EL (cell line): Measurements from ENCODE around the gene POLD1.
A peak's percentile ranks its signal among the peaks of the same experiment; 100 is the strongest.
"Not testable (repeated sequence)": the region's sequence is repeated elsewhere in the genome, so short reads cannot be mapped to it uniquely, and the experiment has no call there.

Experiments
- DNase-seq: peaks from one replicate; pipeline ENCODE4 v3.0.0-alpha.2; 2016

The POLD1 gene

DNA sequence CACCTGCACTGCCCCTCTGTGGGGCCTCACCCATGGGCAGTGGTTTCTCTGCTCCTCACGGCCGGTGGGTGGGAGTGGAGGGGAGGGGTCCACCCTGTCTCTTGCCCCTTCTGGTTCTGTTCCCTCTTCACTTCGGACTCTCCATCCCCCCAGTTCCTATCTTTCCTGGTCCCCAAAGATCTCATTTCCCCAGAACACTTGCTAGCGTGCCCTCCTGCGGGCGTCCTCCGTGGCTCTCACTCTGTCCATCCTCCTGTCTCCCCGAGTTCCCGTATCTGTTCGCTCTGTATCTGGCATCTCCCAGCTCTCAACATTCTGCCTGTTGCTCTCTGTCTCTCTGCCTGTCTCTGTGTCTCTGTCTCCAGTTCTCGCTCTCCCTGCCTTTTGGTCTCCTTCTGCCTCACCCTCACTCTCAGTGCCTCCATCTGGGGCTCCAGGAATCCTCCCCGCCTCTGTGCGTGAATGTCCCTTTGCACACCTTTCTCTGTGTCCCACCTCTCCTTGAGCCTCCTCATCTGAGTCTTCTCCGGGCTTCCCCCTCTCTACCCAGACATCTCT is 35.0 kb downstream of the POLD1 start:
- DNase-seq = no peak

DNA sequence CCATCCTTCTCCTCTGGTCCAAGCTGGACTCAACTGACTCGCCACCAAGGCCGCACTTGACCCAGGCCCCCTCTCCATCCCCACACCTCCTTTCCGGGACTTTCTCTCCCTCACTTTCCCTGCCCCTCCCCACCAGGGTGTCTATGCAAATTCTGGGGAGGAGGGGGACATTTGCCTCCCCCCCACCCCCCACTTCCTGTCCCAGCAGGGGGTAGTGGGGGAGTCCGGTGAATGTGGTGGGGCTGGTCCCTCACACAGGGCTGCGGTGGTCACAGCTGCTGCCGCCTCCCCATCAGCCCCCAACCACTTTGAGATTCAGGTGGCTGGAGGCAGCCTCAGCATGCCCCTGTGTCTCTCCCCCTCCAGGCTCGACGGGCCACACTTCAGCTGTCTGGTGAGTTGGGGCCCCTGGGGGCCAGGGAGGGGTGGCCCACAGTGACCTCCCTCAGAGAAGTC is 35.5 kb downstream of the POLD1 start:
- DNase-seq = no peak

GRCh38 chr19:50420127-50420526 is 36.0 kb downstream of the POLD1 start:
- DNase-seq = no peak

DNA sequence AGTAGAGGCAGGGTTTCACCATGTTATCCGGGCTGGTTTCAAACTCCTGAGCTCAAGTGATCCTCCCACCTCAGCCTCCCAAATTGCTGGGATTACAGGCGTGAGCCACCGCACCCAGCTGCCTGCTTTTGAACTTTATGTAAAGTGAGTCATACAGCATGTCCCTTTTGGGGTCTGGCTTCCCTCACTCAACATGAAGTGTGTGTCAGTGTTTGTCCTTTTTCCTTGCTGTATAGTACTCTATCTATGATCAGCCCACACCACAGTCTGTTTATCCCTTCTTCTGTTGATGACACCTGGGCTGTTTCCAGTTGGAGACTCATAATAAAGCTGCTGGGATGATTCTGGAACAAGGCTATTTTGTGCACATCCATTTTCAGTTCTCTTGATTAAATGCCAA is 36.7 kb downstream of the POLD1 start:
- no peak for DNase-seq

GRCh38 chr19:50422397-50423278 is 38.5 kb downstream of the POLD1 start:
- DNase-seq = no peak

DNA sequence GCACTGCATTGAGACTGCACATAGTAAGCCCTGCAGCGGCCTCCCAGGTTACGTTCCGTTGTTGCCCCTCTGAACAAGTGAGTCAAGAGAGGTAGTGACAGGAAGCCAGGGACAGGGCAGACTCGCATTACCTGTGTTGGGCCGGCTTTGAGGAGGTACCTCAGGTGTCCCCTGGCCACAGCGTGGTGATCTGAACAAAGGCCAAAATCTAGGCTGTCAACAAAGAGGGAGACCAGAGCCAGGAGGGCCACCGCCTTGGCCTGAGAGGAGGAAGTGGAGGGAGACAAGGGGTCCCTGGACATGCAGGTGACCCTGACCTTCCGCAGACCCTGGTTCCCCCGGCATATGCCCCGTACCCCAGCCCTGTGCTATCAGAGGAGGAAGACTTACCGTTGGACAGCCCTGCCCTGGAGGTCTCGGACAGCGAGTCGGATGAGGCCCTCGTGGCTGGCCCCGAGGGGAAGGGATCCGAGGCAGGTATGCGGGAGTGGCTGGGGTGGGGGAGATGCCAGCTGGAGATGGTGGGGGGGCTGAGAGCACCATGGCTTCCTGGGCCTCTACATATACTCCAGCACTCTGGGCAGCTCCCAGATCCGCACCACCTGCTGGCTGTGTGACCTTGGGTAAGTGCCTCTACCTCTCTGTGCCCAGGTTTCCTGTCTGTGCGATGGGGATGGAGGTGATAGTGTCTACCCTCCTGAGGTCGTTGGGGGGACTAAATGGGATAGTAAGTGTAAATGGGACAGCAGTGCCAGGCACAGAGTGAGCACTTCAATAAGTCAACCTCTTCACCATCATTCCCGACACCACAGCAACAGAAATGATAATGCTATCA is 39.3 kb downstream of the POLD1 start:
- no peak for DNase-seq

DNA sequence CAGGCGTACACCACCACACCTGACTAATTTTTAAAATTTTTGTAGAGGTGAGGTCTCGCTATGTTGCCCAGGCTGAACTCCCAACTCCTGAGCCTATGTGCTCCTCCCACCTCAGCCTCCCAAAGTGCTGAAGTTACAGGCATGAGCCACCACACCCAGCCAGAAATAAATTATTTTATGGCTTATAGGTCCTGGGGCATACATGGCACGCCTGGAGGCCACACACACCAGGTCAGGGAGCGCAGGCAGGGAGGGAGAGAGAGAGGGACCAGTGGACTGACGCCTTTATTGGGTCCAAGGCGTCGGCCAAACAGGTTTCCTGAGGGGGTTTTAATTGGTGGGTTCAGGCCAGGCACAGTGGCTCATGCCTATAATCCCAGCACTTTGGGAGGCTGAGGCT is 41.4 kb downstream of the POLD1 start:
- DNase-seq = no peak

DNA sequence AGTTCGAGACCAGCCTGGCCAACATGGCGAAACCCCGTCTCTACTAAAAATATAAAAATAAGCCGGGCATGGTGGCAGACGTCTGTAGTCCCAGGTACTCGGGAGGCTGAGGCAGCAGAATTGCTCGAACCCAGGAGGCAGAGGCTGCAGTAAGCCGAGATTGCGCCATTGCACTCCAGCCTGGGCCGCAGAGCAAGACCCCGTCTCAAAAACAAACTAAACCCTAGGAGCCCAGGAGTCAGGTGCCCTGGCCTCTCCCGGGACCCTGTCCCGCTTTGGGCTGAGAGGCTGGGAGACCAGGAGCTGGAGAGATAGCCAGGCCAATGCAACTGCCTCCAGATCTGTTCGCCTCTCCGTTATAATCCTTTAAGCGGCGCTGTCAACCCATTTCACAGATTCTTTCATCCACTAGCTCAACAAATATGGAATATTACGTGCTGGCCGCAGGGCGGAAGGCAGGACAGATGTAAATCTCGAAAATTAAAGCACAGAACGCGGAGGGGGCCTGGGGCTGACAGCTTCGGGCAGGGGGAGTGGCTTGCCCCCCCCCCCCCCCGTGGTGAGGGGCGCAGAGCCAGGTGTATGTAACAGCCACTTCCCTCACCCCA is 43.3 kb downstream of the POLD1 start:
- no peak for DNase-seq

GRCh38 chr19:50427997-50428425 is 43.9 kb downstream of the POLD1 start:
- peak; percentile 55 for DNase-seq

GRCh38 chr19:50428772-50429463 is 44.8 kb downstream of the POLD1 start:
- no peak for DNase-seq

GRCh38 chr19:50430888-50431342 is 46.8 kb downstream of the POLD1 start:
- DNase-seq = no peak

DNA sequence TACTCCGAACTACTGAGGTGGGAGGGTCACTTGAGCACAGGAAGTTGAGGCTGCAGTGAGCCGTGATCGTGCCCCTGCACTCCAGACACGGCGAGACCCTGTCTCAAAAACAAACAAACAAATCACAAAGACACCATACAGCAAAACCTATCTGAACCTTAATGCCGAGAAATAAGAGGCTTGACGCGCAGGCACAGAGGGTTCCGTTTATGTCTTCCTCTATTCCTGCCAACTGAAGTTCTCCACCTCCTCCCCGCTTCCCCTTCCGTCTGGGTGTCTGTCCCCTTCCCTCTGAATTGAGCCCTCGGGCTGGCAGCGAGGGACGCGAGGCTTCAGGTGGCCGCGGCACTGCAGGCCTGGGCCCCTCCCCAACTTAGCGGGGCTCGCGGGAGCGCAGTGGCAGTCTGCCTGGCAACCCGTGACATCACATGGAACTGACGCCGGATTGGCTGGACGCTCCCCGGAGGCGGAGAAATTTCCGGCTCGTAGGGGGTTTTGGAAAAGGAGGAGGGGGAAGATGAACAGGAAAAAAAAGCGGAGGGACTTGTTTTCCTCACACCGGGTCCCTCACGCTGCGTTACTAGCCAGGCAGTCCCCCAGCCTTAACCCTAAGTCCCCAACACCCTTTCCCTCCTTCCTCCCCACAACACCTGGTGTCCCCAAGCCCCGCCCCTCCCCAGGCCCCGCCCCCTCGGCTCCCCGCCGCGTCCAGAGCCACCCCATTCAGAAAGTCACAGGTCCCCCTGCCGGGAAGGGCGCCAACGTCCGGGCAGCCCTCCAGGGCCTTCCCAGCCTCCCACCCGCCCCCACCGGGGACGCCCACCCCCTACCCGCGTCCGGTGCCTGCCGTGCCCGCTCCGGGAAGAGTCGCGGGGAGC is 47.4 kb downstream of the POLD1 start:
- peak; percentile 64 for DNase-seq

DNA sequence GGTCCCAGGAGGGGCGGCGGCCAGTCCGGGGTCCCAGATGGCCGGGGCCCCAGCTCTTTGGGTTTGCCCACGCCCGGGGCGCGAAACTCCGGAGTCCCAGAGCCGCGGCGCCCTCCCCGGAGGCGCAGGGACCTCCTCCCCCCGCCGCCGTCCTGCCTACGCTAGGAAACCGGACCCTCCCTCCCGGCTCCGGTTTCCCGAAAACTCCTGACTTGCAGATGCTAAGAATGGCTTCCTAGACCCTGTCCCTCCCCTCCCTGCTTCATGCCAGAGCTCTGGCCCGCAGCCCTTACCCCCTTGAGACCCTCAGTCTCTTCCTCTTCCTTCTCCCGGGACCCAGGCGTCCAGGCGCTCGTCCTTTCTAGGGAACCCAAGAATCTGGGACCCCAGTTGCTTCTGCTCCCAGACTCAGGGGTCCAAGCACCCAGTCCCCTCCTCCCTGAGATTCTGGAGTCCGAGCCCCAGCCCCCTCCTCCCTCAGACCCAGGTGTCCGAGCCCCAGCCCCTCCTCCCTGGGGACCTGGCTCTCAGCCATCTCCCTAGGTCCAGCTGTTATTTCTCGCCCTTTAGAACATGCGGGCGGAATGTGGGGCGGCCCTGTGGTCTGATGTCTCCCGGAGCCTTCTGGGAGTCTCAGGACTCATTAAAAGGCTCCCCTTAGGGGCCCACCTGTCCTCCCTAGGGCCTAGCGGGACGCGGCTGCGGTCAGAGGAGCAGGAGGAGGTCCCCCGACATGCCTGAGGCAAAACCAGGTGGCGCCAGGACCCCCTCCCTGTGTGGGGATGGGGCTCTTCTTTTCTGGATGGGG is 48.3 kb downstream of the POLD1 start, which contains the start of gene MYBPC2:
TSS of gene MYBPC2 (plus strand) at position 672 of the 808 bp plus-strand sequence. CDS start at position 734, 62 bp downstream.
- no peak for DNase-seq

- no peak for DNase-seq
These were observed 49.3 kb downstream of the POLD1 start for GRCh38 chr19:50433201-50434180.

DNA sequence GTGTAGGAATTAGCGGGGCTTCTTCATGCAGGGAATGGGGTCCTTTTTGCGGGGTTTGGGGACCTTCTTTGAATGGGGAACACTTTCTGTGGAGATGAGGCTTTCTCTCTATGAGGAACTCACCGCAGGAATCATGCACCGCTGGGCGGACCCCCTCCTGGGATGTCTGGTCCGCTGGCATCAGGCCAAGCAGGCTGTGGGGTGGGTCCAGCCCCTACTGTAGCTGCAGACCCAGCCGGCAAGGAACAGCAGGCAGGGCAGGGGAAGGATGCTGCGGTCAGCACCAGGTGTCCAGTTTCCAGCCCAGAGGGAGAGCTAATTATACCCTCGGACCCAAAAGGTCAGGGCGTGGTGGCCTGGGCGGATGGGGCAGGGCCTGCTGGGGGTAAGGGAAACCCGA is 50.4 kb downstream of the POLD1 start:
- no peak for DNase-seq

DNA sequence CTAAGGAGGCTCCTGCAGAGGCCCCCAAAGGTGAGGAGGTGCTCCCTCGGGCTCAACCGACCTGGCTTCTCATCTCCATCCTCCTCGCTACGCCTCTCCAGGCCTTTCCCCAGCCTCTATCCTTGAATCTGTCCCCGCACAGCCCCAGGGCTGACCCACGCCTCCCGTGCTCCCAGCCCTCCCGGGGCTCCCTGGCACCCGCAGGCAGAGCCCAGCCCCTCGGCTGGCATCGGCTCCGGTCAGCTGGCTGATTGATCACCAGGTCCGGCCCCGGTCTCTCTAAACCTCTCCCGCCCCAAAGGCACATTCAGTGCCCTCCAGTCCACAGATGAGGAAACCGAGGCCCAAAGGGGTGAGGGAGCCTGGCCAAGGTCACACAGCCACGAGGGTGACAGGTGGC is 51.1 kb downstream of the POLD1 start:
- no peak for DNase-seq

GRCh38 chr19:50435627-50436026 is 51.5 kb downstream of the POLD1 start:
- DNase-seq = no peak

- no peak for DNase-seq
These were observed 53.8 kb downstream of the POLD1 start for GRCh38 chr19:50437862-50438449.

- not testable (repeated sequence) for DNase-seq
These were observed 55.0 kb downstream of the POLD1 start for GRCh38 chr19:50439130-50439529.
